ENCODE measurements around the gene TMEM163. TPM values are rescaled to one million over a fixed set of nuclear protein-coding genes. Genes with fewer than 3 reads are reported as not detected.

TMEM163 gene
- total and polyA plus RNA-seq, 4 donors, result 5.8 to 46.9 (median 29.8) TPM

DNA sequence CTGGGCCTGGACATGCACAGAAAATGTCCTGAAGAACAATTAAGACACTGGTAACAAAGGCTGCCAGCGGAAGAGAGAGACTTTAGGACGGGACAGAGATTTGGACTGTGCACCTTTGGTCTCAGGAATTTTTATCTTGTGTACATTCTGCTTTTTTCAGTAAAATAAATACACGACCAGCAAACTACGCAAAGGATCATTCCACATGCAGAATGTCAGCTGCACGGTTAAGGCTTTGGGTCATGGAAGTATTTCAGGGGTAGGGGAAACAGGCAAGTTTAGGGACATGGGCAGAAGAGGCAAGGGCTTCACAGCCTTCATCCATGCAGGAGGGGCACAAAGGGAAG, 11.5 kb downstream of the TMEM163 start:
- DNase-seq (no peak), ATAC-seq (ENCODE audit: insufficient read depth, low FRiP score) (no peak)
- Histone ChIP-seq H3K4me3 (no peak overlapping the region), H3K4me1 (ENCODE audit: control insufficient read depth in 5 of 5, insufficient read depth in 5 of 5, low read length in 5 of 5) (no peaks in the 10 kb centered on the region), H3K27ac (ENCODE audit: low read depth in 1 of 2, low read length in 1 of 2) (no peak overlapping the region), H3K36me3 (ENCODE audit: control insufficient read depth in 4 of 4, insufficient read depth in 4 of 4, low read length in 4 of 4) (no peaks in the 10 kb centered on the region), H3K9ac (ENCODE audit: insufficient read depth in 1 of 2, low read length in 2 of 2) (no peak overlapping the region), H3K27me3 (ENCODE audit: control insufficient read depth in 3 of 3, insufficient read depth in 3 of 3, low read length in 2 of 3) (peaks cover 0 to 3% (median 0%) of the 10 kb centered on the region in 3 donors), H3K9me3 (ENCODE audit: control insufficient read depth in 4 of 4, insufficient read depth in 3 of 4, low read length in 3 of 4) (no peaks in the 10 kb centered on the region)
- no peak for TF ChIP-seq CTCF (IDR thresholded peaks at IDR 0.05; ENCODE audit: control extremely low read depth, extremely low read depth)
- WGBS, 2 donors, result 71 to 83% methylated on average over 5 of the region's 5 CpGs

GRCh38 chr2:134706587-134707329, 12.0 kb downstream of the TMEM163 start:
- no peaks in the 10 kb centered on the region for H3K4me1 ChIP-seq (ENCODE audit: control insufficient read depth in 5 of 5, insufficient read depth in 5 of 5, low read length in 5 of 5)
- no peaks in the 10 kb centered on the region for H3K9me3 ChIP-seq (ENCODE audit: control insufficient read depth in 4 of 4, insufficient read depth in 3 of 4, low read length in 3 of 4)
- H3K36me3 ChIP-seq (ENCODE audit: control insufficient read depth in 4 of 4, insufficient read depth in 4 of 4, low read length in 4 of 4), result no peaks in the 10 kb centered on the region
- H3K27ac ChIP-seq (ENCODE audit: low read depth in 1 of 2, low read length in 1 of 2), result no peak overlapping the region
- WGBS, 2 donors, result 16 to 36% methylated on average over 18 of the region's 18 CpGs
- peaks cover 0 to under 1% (median 0%) of the 10 kb centered on the region in 3 donors for H3K27me3 ChIP-seq (ENCODE audit: control insufficient read depth in 3 of 3, insufficient read depth in 3 of 3, low read length in 2 of 3)
- ATAC-seq (ENCODE audit: insufficient read depth, low FRiP score), result no peak
- H3K9ac ChIP-seq (ENCODE audit: insufficient read depth in 1 of 2, low read length in 2 of 2), result no peak overlapping the region
- DNase-seq, result no peak
- H3K4me3 ChIP-seq, result no peak overlapping the region
- TF ChIP-seq CTCF (IDR thresholded peaks at IDR 0.05; ENCODE audit: control extremely low read depth, extremely low read depth), result no peak

GRCh38 chr2:134705861-134706586, 12.8 kb downstream of the TMEM163 start:
- no peak overlapping the region for H3K9ac ChIP-seq (ENCODE audit: insufficient read depth in 1 of 2, low read length in 2 of 2)
- no peaks in the 10 kb centered on the region for H3K27me3 ChIP-seq (ENCODE audit: control insufficient read depth in 3 of 3, insufficient read depth in 3 of 3, low read length in 2 of 3)
- H3K36me3 ChIP-seq (ENCODE audit: control insufficient read depth in 4 of 4, insufficient read depth in 4 of 4, low read length in 4 of 4), result no peaks in the 10 kb centered on the region
- WGBS, 2 donors, result 78 to 80% methylated on average over 21 of the region's 21 CpGs
- DNase-seq, result no peak
- H3K27ac ChIP-seq (ENCODE audit: low read depth in 1 of 2, low read length in 1 of 2), result no peak overlapping the region
- no peak for TF ChIP-seq CTCF (IDR thresholded peaks at IDR 0.05; ENCODE audit: control extremely low read depth, extremely low read depth)
- H3K9me3 ChIP-seq (ENCODE audit: control insufficient read depth in 4 of 4, insufficient read depth in 3 of 4, low read length in 3 of 4), result no peaks in the 10 kb centered on the region
- no peak for ATAC-seq (ENCODE audit: insufficient read depth, low FRiP score)
- no peak overlapping the region for H3K4me3 ChIP-seq
- H3K4me1 ChIP-seq (ENCODE audit: control insufficient read depth in 5 of 5, insufficient read depth in 5 of 5, low read length in 5 of 5), result no peaks in the 10 kb centered on the region
